Measurements from ENCODE around the gene MMP15.
"Not testable (repeated sequence)": the region's sequence is repeated elsewhere in the genome, so short reads cannot be mapped to it uniquely, and the experiment has no call there.

The MMP15 gene

GRCh38 chr16:58087209-58087913, 61.8 kb downstream of the MMP15 start:
- DNase-seq = no peak

GRCh38 chr16:58088091-58088490, 62.5 kb downstream of the MMP15 start:
- DNase-seq = no peak

GRCh38 chr16:58090396-58090795, 64.8 kb downstream of the MMP15 start:
- not testable (repeated sequence) for DNase-seq

GRCh38 chr16:58094026-58094425, 68.5 kb downstream of the MMP15 start:
- DNase-seq = no peak

- no peak for DNase-seq
Observed at GRCh38 chr16:58094791-58095574, 69.4 kb downstream of the MMP15 start.

- not testable (repeated sequence) for DNase-seq
Observed at GRCh38 chr16:58095575-58095960, 70.0 kb downstream of the MMP15 start.

- no peak for DNase-seq
Observed at GRCh38 chr16:58096249-58096648, 70.7 kb downstream of the MMP15 start.

All from inflammatory macrophage (primary cell).